Right lobe of liver (tissue), 4 donors: ENCODE results near the gene AFAP1L1.

ENCODE experiments used
- CTCF ChIP-seq, 4 donors: fragments of 200-600 bp in 3 of 4; fragments of 450-650 bp in 1 of 4; IDR thresholded peaks; one replicate each; pipeline versions ENCODE4 v1.5.1 to v1.8.0; 2016 to 2022; ENCODE audit warnings: antibody characterized with exemption in 4 of 4, mild to moderate bottlenecking in 2 of 4
- POLR2A ChIP-seq: fragments of 450-650 bp; IDR thresholded peaks from one replicate; pipeline ENCODE4 v1.6.1; 2017; ENCODE audit warnings: antibody characterized with exemption, mild to moderate bottlenecking
- donor health status: DM: no; HTN: no; CAD: no.
- donor health status: DM: no; HTN: no; CAD: no.
- donor health status: DM: no; HTN: yes; CAD: no.

GRCh38 chr5:149260761-149261160 is 10.9 kb upstream of the AFAP1L1 start:
- no peak for TF ChIP-seq CTCF (IDR thresholded peaks at IDR 0.05)
- TF ChIP-seq POLR2A, result no peak
